Measurements from ENCODE around the gene INTS11.
A peak's percentile ranks its signal among the peaks of the same experiment; 100 is the strongest.

The INTS11 gene

GRCh38 chr1:1304331-1305299, 19.8 kb downstream of the INTS11 start:
- DNase-seq (ENCODE audit: insufficient read length, low spot score), result no peak
- no peak for FAIRE-seq
- TF ChIP-seq, protein P1, sequence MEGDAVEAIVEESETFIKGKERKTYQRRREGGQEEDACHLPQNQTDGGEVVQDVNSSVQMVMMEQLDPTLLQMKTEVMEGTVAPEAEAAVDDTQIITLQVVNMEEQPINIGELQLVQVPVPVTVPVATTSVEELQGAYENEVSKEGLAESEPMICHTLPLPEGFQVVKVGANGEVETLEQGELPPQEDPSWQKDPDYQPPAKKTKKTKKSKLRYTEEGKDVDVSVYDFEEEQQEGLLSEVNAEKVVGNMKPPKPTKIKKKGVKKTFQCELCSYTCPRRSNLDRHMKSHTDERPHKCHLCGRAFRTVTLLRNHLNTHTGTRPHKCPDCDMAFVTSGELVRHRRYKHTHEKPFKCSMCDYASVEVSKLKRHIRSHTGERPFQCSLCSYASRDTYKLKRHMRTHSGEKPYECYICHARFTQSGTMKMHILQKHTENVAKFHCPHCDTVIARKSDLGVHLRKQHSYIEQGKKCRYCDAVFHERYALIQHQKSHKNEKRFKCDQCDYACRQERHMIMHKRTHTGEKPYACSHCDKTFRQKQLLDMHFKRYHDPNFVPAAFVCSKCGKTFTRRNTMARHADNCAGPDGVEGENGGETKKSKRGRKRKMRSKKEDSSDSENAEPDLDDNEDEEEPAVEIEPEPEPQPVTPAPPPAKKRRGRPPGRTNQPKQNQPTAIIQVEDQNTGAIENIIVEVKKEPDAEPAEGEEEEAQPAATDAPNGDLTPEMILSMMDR (IDR thresholded peaks at IDR 0.05; ENCODE audit: insufficient read depth, missing control alignments), result no peak

DNA sequence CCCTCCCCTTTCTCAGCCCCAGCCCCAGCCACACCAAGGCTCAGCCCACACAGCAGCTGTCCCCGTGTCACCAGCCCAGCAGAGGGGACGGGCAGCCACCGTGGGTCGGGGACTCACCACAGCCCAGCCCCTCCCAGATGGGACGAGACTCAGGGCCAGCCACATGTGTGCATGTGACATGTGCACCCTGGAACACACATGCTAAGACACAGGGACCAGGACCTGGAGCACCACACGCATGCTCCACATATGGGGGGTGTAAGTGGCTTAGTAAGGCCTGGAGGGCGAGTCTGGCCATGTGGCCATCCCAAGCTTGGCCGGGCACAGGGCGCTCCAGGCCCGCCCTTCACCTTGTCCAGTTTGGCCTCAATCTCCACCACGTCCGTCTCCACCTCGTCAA, 20.7 kb downstream of the INTS11 start:
- TF ChIP-seq, protein P1 (IDR thresholded peaks at IDR 0.05; ENCODE audit: insufficient read depth, missing control alignments), result no peak
- FAIRE-seq (no peak), DNase-seq (ENCODE audit: insufficient read length, low spot score) (no peak)

DNA sequence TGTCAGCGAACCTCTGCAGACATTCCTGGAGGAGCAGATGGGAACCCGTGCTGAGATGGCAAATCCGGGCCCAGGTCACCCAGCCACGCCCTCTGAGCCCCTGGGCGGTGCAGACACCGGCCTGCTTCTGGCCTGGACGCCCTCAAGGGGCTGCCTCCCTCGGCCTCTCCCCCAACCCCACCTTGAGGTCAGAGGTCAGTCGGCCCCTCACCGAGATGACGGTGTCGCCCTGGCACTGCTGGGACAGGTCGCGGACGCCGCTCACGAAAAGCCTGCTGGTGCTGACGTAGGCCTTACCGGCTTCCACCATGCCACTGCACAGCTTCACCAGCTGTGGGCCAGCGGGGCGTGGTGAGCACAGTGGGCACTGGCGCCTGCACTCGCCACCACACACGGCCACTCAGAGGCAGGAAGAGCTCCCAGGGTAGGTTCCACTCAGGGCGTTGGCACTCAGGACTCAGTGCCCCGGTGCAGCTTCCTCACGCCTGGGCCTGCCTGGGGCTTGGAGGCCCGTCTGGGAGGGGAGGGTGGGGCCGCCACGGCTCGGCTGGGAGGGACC, 21.4 kb downstream of the INTS11 start:
- FAIRE-seq (no peak), DNase-seq (ENCODE audit: insufficient read length, low spot score) (no peak)
- TF ChIP-seq, protein P1 (IDR thresholded peaks at IDR 0.05; ENCODE audit: insufficient read depth, missing control alignments), result no peak

- TF ChIP-seq, protein P1 (IDR thresholded peaks at IDR 0.05; ENCODE audit: insufficient read depth, missing control alignments), result peak; percentile 38
- FAIRE-seq (no peak), DNase-seq (ENCODE audit: insufficient read length, low spot score) (no peak)
Measured at GRCh38 chr1:1302006-1302430, 22.4 kb downstream of the INTS11 start.

DNA sequence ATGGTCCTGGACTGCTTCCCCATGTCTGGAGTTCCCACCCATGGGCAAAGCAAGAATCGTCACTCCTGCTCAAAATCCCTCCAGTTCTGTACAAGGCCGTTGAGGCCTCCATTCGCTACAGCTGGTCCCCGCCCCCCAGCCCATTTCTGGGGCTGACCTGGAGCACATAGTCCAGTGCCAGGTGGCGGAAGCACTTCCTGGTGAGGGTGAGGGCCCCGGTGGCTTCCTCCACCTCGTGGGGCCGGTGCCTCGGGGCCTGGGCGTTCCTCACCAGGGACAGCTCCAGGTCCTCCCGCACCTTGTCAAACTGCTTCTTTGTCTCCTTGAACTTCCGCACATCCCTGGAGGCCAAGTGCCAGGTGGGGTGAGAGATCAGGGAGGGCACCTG, 24.1 kb downstream of the INTS11 start:
- TF ChIP-seq, protein P1 (IDR thresholded peaks at IDR 0.05; ENCODE audit: insufficient read depth, missing control alignments), result no peak
- FAIRE-seq, result no peak

DNA sequence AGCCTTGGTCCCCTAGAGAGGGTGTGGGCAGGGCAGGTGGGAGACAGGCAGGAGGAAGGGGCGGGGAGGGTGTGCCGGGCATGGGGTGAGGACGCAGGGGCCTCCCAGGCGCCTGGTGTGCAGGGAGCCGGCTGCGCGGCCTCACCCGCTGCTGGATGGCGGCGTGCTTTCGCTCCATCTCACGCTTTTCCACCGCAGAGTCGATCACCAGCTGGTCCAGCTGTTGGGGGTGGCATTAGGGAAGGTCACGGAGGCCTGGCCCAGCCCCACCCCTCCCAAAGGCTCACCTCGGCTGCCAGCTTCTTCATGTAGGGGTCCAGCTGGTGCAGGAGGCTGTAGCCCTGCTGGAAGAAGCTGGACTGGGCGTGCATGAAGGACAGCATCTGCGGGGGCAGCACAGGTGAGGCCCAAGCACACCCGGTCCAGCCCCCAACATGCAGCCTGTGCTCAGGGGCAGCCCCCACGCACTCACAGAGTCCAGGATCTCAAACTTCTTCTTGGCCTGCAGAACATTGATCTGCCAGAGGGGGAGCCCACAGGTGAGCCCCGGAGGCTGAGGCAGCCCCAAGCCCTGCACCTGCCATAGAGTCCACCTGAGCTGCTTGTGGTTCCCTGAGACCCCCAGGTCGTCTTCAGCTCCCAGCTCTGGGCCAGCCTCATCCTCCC, 24.6 kb downstream of the INTS11 start:
- TF ChIP-seq, protein P1 (IDR thresholded peaks at IDR 0.05; ENCODE audit: insufficient read depth, missing control alignments), result peak; percentile 17
- FAIRE-seq, result no peak
- no peak for DNase-seq (ENCODE audit: insufficient read length, low spot score)

More for the DNA sequence above, 24.1 kb downstream of the INTS11 start:
- DNase-seq (ENCODE audit: insufficient read length, low spot score), result no peak
